MM.1S (cell line): ENCODE data around the gene EXOSC1.
A peak's percentile ranks its signal among the peaks of the same experiment; 100 is the strongest.

Experiments
- DNase-seq: peaks from one replicate; pipeline ENCODE4 v3.0.0-alpha.2; 2015
- H2AFZ ChIP-seq: fragments of 300-600 bp; sonication (generic); 2 replicates; pipeline ENCODE4 v1.6.0; 2016; ENCODE audit warnings: antibody characterized with exemption, low read length
- H3F3A ChIP-seq: fragments of 300-600 bp; sonication (generic); 2 replicates; pipeline ENCODE4 v1.6.1; 2016; ENCODE audit warnings: mild to moderate bottlenecking, antibody characterized with exemption, low read length, moderate library complexity, mixed read lengths; ENCODE audit not compliant: insufficient read depth
- H3K27ac ChIP-seq: fragments of 300-600 bp; sonication (generic); 2 replicates; pipeline ENCODE4 v1.5.1; 2016; ENCODE audit warnings: mild to moderate bottlenecking, low read length
- H3K27me3 ChIP-seq: fragments of 300-600 bp; sonication (generic); replicated peaks from 2 replicates; pipeline ENCODE4 v1.6.0; 2016; ENCODE audit warnings: low read length; ENCODE audit not compliant: insufficient read depth
- H3K36me3 ChIP-seq: fragments of 300-600 bp; sonication (generic); replicated peaks from 2 replicates; pipeline ENCODE4 v1.6.1; 2016; ENCODE audit warnings: mild to moderate bottlenecking, low read length, mixed read lengths; ENCODE audit not compliant: insufficient read depth
- H3K4me1 ChIP-seq: fragments of 300-600 bp; sonication (generic); 2 replicates; pipeline ENCODE4 v1.6.1; 2016; ENCODE audit warnings: low read length, mixed read lengths
- H3K4me2 ChIP-seq: fragments of 300-600 bp; sonication (generic); 2 replicates; pipeline ENCODE4 v1.6.0; 2016; ENCODE audit warnings: low read depth, low read length
- H3K4me3 ChIP-seq: fragments of 300-600 bp; sonication (generic); 2 replicates; pipeline ENCODE4 v1.5.1; 2016; ENCODE audit warnings: low read length, mixed read lengths
- H3K79me2 ChIP-seq: fragments of 300-600 bp; sonication (generic); 2 replicates; pipeline ENCODE4 v1.6.1; 2016; ENCODE audit warnings: mixed run types, low read length, mixed read lengths
- H3K9ac ChIP-seq: fragments of 300-600 bp; sonication (generic); 2 replicates; pipeline ENCODE4 v1.6.1; 2016; ENCODE audit warnings: low read length, mixed read lengths
- H3K9me2 ChIP-seq: fragments of 300-600 bp; sonication (generic); replicated peaks from 2 replicates; pipeline ENCODE4 v1.6.1; 2016; ENCODE audit warnings: mild to moderate bottlenecking, low read length, mixed read lengths; ENCODE audit not compliant: insufficient read depth
- H3K9me3 ChIP-seq: fragments of 300-600 bp; sonication (generic); replicated peaks from 2 replicates; pipeline ENCODE4 v1.6.1; 2016; ENCODE audit warnings: mild to moderate bottlenecking, low read length, mixed read lengths; ENCODE audit not compliant: insufficient read depth
- H4K20me1 ChIP-seq: fragments of 300-600 bp; sonication (generic); 2 replicates; pipeline ENCODE4 v1.6.1; 2016; ENCODE audit warnings: mild to moderate bottlenecking, low read length, moderate library complexity, mixed read lengths; ENCODE audit not compliant: insufficient read depth
- CTCF ChIP-seq: fragments of 300-600 bp; sonication (generic); IDR thresholded peaks from 2 replicates; pipeline ENCODE4 v1.5.1; 2016; ENCODE audit warnings: antibody characterized with exemption, low read length, mixed read lengths
- EZH2 ChIP-seq: fragments of 300-600 bp; sonication (generic); optimal IDR thresholded peaks from 2 replicates; pipeline ENCODE3; 2017; ENCODE audit warnings: low read depth, mild to moderate bottlenecking, antibody characterized with exemption, low read length, mixed read lengths
- EZH2phosphoT487 ChIP-seq: fragments of 300-600 bp; sonication (generic); IDR thresholded peaks from 2 replicates; pipeline ENCODE4 v1.6.1; 2018; ENCODE audit warnings: antibody characterized with exemption, low read length

EXOSC1 gene

GRCh38 chr10:97416565-97416964, 29.2 kb downstream of the EXOSC1 start:
- Histone ChIP-seq H3K27me3 (no peaks in the 10 kb centered on the region), H3K9me2 (no peaks in the 10 kb centered on the region), H3K27ac (no peak overlapping the region), H3K36me3 (no peaks in the 10 kb centered on the region), H3K4me3 (no peak overlapping the region), H3F3A (peaks cover 27% of the 10 kb centered on the region), H3K9me3 (no peaks in the 10 kb centered on the region), H4K20me1 (no peaks in the 10 kb centered on the region), H3K79me2 (no peaks in the 10 kb centered on the region), H2AFZ (no peak overlapping the region), H3K4me1 (peaks cover 24% of the 10 kb centered on the region), H3K9ac (no peak overlapping the region), H3K4me2 (no peak overlapping the region)
- TF ChIP-seq EZH2 (no peak), EZH2phosphoT487 (no peak), CTCF (no peak)
- DNase-seq = no peak

- Histone ChIP-seq H3K36me3 (no peaks in the 10 kb centered on the region), H4K20me1 (no peaks in the 10 kb centered on the region), H3K79me2 (no peaks in the 10 kb centered on the region), H3K4me1 (peaks cover 19% of the 10 kb centered on the region), H3F3A (peaks cover 21% of the 10 kb centered on the region), H3K4me3 (no peak overlapping the region), H3K27me3 (no peaks in the 10 kb centered on the region), H3K9me2 (no peaks in the 10 kb centered on the region), H2AFZ (peak overlapping the region; percentile 98), H3K4me2 (peak overlapping the region; percentile 80), H3K9ac (peak overlapping the region; percentile 63), H3K9me3 (no peaks in the 10 kb centered on the region), H3K27ac (peak overlapping the region; percentile 97)
- peak; percentile 84 for DNase-seq
- TF ChIP-seq EZH2 (no peak), EZH2phosphoT487 (no peak), CTCF (no peak)
Observed at GRCh38 chr10:97412891-97413304, 32.9 kb downstream of the EXOSC1 start.

GRCh38 chr10:97411406-97411805, 34.4 kb downstream of the EXOSC1 start:
- Histone ChIP-seq H3K36me3 (no peaks in the 10 kb centered on the region), H3K27me3 (no peaks in the 10 kb centered on the region), H3K4me1 (peaks cover 24% of the 10 kb centered on the region), H3K9me3 (no peaks in the 10 kb centered on the region), H3F3A (peaks cover 29% of the 10 kb centered on the region), H3K4me2 (no peak overlapping the region), H4K20me1 (no peaks in the 10 kb centered on the region), H3K9ac (no peak overlapping the region), H3K4me3 (no peak overlapping the region), H3K79me2 (no peaks in the 10 kb centered on the region), H3K9me2 (no peaks in the 10 kb centered on the region), H2AFZ (no peak overlapping the region), H3K27ac (no peak overlapping the region)
- no peak for DNase-seq
- TF ChIP-seq EZH2 = no peak
- no peak for TF ChIP-seq EZH2phosphoT487
- TF ChIP-seq CTCF = no peak
